Mesenteric fat pad (tissue), 1 donor: Measurements from ENCODE around the gene SEC16B. TPM values are rescaled to one million over a fixed set of nuclear protein-coding genes. Genes with fewer than 3 reads are reported as not detected.

Experiments used
- DNase-seq: peaks from one replicate; pipeline ENCODE4 v3.0.0-alpha.2; 2020; ENCODE audit warnings: low spot score
- total RNA-seq: library from RNA; stranded (reverse); fragmentation: NEBNext Ultra II Directional; extraction: Animal tissue kit (Norgen Biotek cat#: 25700); gene quantifications from one replicate; pipeline ENCODE4 v1.2.1, GENCODE V29; 2021
- donor health status: DM: yes; HTN: yes; CAD: no.

Gene SEC16B
- total RNA-seq, 1 donor from 2014 or later = 2.9 TPM

DNA sequence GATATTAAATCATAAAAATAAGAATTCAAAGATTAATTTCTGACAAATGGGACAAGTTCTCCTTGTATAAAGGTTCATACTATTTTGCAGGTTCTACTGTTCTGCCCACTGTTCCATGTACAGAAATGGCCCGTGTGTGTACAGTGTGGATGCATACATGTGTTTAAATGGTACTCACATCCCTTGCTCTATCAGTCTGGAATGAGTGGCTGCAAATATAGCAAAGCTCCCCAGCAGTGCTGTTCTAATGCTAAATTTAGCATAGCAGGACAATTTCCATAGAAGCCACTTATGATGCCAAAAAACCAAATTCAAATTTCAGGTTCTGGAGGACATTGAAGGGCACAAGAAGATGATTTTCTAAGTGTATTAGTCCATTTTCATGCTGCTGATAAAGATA, 9.4 kb upstream of the SEC16B start:
- DNase-seq = no peak

DNA sequence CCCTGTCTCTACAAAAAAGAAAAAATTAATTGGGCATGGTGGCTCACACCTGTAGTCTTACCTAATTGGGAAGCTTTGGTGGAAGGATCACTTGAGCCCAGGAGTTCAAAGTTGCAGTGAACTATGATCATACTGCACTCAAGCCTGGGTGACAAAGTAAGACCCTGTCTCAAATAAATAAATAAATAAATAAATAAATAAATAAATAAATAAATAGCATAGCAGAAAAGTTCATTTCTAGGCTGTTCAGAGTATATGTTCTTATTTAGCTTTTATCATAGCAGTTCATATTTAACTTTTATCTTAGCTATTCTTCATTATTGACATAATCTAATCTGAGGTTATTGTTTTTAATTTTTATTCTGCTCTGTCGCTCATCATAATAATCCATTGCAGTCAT, 8.7 kb upstream of the SEC16B start:
- DNase-seq = no peak

DNA sequence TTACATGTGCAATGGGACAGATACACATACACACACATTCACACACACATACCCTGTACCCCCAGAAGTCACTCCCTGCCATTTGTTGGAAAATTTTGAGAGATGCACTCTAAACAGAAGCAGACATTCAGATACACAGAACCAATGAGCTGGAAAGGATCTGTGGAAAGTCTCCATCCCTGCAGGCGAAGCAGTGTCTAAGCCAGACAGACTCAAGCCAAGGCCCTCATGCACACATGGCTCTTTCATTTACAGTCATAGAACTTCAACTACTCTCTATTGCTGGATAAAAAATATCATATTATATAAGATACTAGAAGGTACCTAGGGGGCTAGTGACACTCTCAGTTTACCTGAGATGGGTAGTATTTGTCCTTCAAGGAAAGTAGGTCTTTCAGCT, 7.3 kb upstream of the SEC16B start:
- no peak for DNase-seq

DNA sequence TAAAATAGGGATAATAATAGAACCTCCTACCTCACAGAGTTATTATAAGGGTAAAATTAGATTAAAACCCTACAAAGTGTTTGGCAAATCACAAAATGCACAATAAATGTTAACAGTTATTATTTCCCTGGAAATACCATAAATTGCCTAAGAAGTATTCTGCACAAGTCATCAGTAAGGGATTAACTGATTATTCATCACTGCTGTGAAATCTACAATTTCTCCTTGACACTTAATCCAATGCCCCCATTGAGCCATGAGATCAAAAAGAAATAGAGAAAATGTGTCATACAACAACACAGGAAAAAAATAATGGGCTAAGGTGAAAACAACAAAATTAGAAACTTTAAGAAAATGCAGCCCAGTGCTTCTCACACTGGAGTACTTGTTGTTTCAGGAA, 6.7 kb upstream of the SEC16B start:
- no peak for DNase-seq

DNA sequence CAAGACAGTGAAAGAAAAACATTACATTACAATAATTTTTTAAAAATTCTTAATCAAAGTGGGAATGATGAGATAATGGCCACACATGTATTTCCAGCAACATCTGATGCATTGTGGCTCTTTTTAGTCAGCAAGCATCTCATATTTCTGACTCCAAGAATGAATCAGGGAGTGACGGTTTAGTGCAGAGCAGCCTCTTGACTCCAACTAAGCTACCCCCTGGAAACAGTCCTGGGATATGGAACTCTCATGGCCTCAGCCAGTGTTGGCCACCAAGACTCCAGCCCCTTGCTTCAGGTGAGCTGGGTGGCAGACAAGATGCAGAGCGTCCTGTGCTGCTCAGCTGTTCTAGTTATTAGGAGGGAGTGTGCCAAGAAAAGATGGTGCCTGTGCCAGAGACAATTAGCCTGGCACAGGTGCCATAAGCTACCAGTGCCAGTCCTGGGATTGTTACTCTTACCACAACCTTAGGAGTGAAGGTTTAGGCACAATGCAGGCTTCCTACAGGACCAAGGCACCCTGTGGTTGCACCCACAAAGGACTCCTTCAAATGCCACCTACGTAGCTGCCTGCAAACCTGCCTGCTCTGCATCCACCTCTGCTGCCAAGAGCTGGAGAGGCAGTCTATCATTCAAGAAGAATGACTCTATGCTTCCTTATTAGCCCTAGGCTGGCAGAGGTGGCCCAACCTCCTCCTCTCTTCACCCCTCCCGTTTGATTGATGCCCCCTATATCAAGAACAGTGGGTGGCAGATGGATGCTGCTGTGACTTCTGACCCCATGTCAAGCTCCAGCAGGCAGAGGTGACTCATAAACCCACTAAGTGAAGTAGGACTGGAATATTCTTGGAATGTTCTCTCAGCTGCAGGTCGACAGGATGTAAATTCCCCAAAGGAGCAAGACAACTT, 6.0 kb upstream of the SEC16B start:
- no peak for DNase-seq

DNA sequence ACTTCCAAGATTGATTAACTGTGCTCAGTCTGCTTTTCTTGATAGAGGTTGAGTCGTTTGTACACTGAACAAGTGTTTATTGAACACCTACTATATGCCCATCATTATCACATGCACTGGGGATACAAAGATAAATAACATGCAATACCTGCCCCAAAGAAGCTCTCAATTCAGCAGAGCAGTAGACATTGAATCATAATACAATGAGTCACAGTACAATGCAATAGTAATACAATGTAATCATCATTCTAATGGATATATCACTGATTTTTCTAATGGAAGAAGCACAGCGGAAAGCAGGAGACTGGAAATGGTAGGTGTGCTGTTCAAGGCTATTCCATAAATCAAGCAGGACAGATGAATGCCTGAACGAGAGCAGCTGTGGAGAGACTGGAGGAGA, 3.7 kb upstream of the SEC16B start:
- no peak for DNase-seq

DNA sequence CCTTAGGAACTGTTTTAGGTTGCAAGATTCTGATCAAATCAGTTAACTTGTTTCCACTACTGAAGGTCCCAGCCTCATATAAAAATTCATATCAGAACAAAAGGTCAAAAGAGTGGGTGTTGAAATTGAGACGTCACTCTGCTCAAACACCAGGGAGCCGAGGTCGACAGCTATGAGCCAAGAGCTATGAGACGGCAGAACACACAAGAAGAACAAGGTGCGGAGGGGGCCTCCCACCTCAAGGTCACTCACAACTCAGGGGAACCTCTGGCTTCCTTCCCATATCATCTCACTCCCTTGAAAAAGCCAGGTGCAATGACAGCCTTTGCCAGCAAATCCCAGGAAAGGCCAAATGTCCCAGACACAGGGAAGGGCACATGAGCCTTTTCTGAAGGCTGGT, 749 bp downstream of the SEC16B start:
- DNase-seq = no peak

DNA sequence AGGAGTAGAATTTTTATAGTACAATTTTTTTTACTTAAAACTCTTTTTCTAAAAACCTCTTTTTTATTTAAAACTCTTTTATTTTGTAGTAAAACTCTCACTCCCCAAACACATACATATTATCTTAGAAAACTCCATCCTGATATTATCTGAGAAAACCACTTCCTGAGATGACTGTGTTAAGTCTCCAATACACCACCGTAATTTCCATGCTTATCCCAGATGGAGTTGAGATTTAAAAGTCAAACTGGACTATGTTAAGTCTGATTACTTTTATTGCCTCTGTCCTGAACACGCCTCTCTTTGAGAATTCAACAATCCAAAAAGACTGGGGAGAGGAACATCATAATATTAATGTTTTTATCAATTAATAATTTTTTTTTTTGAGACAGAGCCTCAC, 3.7 kb downstream of the SEC16B start:
- no peak for DNase-seq

DNA sequence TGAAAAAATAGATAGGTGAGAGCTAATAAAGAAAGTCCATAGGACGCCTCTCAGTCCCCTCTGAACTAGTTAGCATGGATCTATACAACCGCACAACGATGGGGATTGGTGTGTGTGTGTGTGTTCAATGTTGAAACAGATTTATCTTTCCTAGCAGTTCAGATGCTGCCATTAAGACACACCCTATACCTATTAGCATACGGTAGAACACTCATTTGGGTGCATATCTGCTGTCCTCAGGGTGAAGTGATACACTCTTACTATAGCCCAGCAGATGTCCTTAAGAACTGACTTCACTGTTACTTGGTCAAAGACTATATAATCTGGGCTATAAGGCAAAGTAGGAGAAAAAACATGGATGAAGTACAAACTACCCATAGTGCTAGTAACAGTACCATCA, 4.6 kb downstream of the SEC16B start:
- no peak for DNase-seq

DNA sequence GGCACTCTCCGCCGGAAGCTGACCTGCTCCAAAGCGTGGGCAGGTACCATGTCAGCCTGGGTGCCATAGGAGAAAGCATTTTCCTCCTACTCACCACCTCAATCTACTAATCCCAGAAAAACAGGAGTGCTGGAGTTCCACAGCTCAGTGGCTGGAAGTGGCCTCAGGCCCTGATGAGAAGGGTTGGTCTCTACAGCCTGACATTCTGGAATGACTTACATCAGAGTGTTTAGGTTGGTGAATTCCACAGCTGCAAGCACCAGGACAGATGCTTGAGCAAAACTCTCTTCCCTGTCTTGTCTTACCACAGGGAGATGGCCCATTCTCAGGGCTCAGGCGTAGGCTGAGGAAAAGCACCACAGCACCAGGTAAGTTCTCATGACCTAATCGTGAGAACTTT, 5.5 kb downstream of the SEC16B start:
- DNase-seq = no peak

DNA sequence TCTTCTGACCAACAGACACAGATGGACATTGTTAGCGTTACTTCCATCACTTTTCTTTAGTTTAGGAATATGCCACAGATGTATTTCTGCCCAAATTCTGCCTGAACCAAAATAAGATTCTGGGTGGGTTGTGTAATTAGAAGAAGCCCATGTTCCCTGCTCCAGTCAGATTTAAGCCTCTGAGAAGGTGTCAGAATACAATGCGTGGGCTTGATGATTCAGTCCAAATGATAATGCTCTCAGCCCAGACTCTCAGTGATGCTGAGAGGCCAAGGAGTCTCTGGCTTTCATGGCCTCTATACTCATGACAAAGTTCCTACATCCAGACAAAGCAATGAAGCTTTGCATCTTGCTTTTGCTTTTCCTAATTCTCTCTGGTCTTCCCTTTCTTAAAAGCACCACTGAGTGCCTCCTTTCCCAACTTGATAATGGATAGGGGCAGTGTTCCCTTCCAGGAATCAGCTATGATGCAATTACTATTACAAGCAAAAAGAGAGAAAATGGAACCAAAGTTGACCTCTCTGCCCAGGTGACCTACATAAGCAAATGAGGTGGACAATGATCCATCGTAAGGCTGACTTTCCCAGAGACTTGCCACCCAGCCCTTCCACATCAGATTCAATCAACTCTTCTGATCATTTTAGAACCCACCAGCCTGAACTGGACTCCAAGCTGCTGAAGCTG, 8.8 kb downstream of the SEC16B start:
- no peak for DNase-seq

DNA sequence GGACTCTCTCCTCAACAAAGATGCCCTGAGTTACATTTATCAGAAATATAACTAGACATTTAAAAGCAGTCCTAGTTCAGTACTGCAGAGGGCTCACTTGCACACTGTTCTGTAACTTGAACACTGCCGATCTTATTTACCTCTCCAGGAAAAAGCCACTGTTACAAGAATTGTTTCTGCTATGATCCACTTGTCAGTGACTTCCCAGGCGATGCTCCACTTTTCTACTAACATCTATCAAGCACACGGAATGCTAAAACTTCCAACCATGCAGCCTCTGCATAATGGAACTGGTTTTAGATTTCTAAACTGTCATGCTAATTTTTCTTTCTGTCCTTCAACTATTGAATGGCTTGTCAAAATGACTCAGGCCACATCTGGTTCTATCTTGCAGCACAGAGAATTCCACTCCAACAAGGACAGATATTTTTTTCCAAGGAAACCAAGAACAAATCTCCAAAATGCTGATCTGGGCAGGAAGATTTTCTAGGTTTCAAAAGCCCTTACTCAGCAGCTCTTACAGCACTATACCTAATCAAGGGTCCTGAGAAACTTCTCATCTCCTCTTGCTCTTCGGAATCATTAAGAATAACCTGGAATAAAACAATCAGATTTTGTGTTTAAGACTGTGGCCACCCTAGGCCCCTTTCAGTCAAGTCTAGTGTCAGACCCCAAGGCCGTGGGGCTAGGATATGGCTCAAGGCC, 9.9 kb downstream of the SEC16B start:
- no peak for DNase-seq

DNA sequence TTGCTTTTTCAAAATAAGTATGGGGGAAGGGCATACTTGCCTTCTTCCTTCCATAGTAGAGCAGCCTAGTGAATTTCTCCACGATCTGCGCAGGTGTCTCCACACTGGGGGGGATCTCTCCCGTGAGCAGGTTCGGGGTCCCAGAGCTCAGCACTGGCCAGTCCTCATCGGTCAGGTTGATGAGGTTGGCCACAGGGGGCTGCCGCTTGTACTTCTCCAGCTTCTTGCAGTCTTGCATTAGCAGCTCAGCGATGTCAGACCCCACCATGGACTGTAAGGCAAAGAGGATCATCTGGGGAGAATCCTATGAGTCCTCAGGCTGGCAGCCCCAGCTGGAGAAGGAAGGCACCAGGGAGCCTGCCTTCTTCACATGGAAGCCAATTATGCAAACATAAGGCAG, 11.8 kb downstream of the SEC16B start:
- no peak for DNase-seq

DNA sequence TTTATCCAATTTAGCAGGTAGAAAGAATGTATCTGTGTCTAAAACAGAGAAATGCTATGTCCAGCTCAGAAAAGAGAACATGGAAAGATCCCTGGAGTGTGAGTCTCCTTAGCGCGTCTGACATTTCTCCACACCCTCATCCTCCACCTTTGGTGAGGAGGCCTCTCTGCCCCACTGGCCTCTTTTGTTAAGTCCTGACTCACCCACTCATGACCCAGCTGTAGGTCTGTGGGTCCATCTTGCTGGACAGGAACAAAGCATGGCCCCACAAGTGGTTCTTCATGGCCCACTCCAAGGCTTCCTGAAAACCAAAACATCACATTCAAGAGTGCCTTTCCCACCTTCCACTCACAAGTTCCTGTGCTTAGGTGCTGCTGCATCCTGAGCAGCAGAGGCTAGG, 15.8 kb downstream of the SEC16B start:
- no peak for DNase-seq

DNA sequence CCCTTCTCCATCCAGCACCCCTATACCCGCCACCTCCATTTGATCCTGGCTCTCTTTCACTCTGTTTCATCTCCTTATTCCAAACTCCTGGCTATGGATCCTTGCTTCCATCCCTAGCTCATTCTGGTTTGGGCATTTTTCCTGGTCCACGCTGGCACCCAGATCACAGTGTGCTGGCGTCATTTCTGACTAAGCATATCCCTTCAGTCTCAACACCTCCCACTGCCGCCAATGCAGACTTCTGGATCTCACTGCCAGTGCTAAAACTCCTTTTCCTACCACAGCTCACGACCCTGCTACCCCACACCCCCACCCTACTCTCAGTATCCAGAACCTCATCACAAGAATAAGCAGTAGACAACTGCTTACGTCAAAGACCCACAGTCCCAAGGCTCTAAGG, 16.3 kb downstream of the SEC16B start:
- DNase-seq = no peak

DNA sequence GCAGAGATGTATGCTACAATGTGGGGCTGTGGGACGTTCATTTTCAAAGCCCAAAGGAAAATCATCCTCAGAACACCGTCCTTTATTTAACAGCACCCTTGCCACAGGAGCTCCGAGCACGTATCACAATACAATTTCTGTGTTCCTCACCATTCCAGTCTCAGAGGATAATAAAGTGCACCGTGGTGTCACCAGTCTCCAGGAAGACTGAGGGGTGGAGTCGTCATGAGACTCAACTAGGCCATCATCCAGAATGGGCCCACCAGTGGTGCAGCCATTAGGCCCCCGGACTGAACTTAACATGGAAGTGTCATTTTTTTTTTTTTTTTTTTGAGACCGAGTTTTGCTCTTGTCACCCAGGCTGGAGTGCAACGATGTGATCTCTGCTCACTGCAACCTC, 17.2 kb downstream of the SEC16B start:
- no peak for DNase-seq

DNA sequence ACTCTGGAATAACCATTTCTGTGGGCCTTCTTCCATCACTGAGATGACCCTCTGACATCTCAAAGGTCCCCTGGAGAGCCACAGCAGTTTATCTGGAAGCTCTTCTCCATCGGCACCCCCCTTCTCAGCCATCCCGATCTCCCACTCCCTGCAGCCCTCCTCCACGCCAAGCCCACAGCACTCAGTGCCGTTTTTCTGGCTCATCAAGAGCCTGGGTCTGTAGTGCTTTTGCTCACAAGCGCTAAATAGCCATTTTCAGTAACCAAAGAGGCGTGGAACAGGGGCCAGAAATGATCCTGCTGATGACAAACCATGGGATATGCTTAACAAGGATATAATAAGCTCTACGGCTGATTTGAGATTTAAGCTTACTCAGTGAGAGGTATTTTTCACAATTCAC, 17.6 kb downstream of the SEC16B start:
- no peak for DNase-seq

DNA sequence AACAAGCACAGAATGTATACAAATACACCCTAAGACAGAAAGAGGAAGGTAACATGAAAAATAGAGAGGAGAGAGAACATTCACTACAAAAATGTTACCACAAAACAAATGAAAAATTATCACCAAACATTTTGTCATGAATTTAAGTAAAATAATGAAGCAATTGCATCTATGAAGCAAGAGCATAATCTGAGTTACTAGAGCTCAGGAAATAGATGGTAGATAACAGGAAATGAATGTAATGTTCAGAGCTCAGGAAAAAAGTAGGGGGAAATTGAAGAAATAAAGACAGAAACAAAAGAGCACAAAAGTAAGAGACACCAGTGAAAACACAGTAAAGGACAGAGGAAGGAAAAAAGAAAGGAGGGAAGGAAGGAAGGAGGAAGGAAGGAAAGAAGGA, 19.4 kb downstream of the SEC16B start:
- no peak for DNase-seq

DNA sequence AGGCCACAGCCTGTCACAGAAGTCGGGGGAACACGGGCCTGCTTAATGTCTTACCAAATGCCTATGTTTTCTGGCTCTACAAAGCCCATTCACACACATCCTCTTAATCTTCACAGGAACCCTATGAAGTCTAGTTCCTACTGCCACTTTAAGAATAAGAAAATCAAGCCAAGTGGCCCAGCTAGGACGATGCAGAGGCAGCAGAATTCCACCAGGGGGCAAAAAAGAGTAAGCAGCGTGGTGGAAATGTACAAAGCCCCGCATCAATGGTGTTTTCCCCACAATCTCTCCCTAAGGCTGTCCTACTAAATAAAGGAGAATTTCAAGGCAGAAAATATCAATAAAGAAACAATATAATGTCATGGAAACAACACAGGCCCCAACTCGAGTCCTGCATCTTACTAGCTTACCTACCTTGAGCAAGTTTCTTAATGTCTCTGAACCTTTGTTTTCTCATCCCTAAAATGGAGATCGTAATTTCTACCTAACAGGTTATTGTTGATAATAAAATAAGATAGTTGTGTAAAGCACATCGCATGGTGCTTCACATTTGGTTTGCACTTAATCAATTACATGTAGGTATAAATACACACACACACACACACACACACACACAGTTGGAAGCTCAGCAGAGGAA, 21.4 kb downstream of the SEC16B start:
- DNase-seq = no peak

DNA sequence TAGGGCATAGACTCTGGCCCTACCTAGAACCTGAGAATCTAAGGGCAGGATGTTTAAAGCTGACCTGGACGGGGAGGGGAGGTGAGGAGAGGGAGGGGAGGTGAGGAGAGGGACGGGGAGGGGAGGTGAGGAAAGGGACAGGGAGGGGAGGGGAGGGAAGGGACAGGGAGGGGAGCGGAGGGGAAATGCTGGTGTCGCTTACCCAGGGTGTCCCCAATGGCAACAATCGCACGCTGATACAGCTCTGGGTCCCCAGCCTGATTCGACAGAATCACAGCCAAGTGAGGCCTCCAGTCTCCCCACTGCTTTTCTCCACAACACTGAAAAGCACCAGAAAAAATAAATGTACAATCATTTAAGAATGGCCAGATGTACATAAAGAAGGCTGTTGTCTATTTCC, 22.2 kb downstream of the SEC16B start:
- DNase-seq = no peak

DNA sequence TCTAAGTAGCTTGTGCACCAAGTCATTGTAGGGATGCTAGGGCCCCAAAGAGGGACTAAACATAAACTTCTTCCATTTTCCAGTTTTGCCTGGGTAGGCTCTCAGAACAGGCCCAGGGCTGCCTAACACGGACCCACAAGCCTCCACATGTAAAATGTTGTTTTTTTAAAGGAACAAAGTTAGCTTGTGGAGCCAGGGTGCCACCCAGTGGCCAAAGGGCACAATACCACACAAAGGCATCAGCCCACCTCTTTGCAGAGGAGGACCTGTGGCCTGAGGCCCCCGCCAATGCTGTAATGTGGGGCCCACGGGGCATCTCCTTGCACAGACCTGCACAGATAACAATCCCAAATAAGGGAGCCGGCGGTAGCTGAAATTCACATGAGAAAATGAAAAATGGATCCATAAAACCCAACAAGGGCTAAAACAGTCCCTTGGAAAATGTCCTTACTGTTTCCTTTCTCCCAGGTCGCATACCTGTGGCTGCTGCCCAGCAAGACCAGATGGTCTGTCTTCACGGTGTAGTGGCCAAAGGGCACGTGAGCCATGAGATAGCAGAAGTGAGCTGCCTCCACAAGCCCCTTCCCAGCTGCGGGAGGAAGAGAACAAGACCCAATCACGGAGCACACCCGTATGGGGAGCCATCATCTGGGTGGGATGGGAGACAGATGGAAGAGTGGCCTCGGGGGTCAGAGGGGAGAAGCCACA, 23.8 kb downstream of the SEC16B start:
- no peak for DNase-seq
